ENCODE data around the gene TF.

DNA sequence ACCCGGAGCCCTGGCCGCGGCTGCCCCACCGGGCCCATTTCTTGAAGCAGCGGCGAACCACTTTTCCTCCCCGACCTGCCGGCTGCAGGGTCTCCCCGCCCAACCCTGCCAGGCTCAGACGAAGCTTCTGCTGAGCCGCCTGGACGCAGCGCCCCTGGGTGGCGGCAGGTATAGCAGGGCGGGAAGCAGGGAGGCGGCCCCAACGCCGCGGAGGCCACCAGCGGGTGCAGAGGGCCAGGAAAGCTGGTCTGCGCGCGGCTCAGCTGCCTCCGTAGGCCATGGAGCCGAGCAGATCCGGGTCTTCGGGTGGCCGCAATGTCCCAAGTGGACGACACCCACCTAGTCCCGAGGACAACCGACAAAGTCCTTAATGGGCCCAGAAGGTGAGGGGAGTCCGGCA, 37.6 kb downstream of the TF start:
- TF ChIP-seq, protein P1, sequence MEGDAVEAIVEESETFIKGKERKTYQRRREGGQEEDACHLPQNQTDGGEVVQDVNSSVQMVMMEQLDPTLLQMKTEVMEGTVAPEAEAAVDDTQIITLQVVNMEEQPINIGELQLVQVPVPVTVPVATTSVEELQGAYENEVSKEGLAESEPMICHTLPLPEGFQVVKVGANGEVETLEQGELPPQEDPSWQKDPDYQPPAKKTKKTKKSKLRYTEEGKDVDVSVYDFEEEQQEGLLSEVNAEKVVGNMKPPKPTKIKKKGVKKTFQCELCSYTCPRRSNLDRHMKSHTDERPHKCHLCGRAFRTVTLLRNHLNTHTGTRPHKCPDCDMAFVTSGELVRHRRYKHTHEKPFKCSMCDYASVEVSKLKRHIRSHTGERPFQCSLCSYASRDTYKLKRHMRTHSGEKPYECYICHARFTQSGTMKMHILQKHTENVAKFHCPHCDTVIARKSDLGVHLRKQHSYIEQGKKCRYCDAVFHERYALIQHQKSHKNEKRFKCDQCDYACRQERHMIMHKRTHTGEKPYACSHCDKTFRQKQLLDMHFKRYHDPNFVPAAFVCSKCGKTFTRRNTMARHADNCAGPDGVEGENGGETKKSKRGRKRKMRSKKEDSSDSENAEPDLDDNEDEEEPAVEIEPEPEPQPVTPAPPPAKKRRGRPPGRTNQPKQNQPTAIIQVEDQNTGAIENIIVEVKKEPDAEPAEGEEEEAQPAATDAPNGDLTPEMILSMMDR (IDR thresholded peaks at IDR 0.05): no peak
- TF ChIP-seq POLR2A (IDR thresholded peaks at IDR 0.05): no peak
